Activated naive CD4-positive, alpha-beta T cell treated with anti-CD3 and anti-CD28 coated beads, Interleukin-2, amount 10 ng/mL, durations not matched to agents 7 days and 5 days (primary cell): ENCODE results near the gene DDR2.

Experiments
- CTCF ChIA-PET: fragments of 350-600 bp; sonication (Branson Sonifier 250); formaldehyde crosslinking; loops from one replicate; lab custom pipeline; 2021; ENCODE audit warnings: antibody characterized with exemption; lab: Charles Lee
- DNase-seq: peaks from one replicate; pipeline ENCODE4 v3.0.0-alpha.2; 2020
- H3K27ac Mint-ChIP-seq: one replicate; pipeline ENCODE4 v1.8.0; 2021; ENCODE audit warnings: mild to moderate bottlenecking, moderate library complexity, mixed read lengths
- H3K27me3 Mint-ChIP-seq: one replicate; pipeline ENCODE4 v1.8.0; 2021; ENCODE audit warnings: mild to moderate bottlenecking, mixed read lengths
- H3K36me3 Mint-ChIP-seq: one replicate; pipeline ENCODE4 v1.8.0; 2021; ENCODE audit warnings: mixed read lengths
- H3K4me1 Mint-ChIP-seq: one replicate; pipeline ENCODE4 v1.8.0; 2021; ENCODE audit warnings: mixed read lengths
- H3K4me3 Mint-ChIP-seq: one replicate; pipeline ENCODE4 v1.8.0; 2021; ENCODE audit warnings: mild to moderate bottlenecking, moderate library complexity, mixed read lengths
- H3K9me3 Mint-ChIP-seq: one replicate; pipeline ENCODE4 v1.8.0; 2021; ENCODE audit warnings: mixed read lengths

Gene DDR2

GRCh38 chr1:162641114-162641513 is 8.8 kb downstream of the DDR2 start:
- H3K27me3 Mint-ChIP-seq: no peaks in the 10 kb centered on the region
- no peak overlapping the region for H3K27ac Mint-ChIP-seq
- DNase-seq: no peak
- H3K36me3 Mint-ChIP-seq: no peaks in the 10 kb centered on the region
- H3K4me1 Mint-ChIP-seq: no peaks in the 10 kb centered on the region
- H3K4me3 Mint-ChIP-seq: no peak overlapping the region
- CTCF ChIA-PET: interaction anchor here (1.3 kb wide), 1 partner anchor 13 kb away, joined by 3 read pairs; no protein-coding TSS in a partner anchor
- no peaks in the 10 kb centered on the region for H3K9me3 Mint-ChIP-seq

- Mint-ChIP-seq H3K36me3 (no peaks in the 10 kb centered on the region), H3K4me3 (no peak overlapping the region), H3K27me3 (no peaks in the 10 kb centered on the region), H3K27ac (no peak overlapping the region), H3K4me1 (no peaks in the 10 kb centered on the region), H3K9me3 (no peaks in the 10 kb centered on the region)
- CTCF ChIA-PET: no interaction called here
- no peak for DNase-seq
These were observed 12.7 kb downstream of the DDR2 start for GRCh38 chr1:162644986-162645314.

- Mint-ChIP-seq H3K4me3 (no peak overlapping the region), H3K27ac (no peak overlapping the region), H3K36me3 (no peaks in the 10 kb centered on the region), H3K9me3 (no peaks in the 10 kb centered on the region), H3K27me3 (no peaks in the 10 kb centered on the region), H3K4me1 (no peaks in the 10 kb centered on the region)
- DNase-seq: no peak
- CTCF ChIA-PET: no interaction called here
These were observed 13.4 kb downstream of the DDR2 start for GRCh38 chr1:162645666-162646065.

- no peaks in the 10 kb centered on the region for H3K4me1 Mint-ChIP-seq
- CTCF ChIA-PET: no interaction called here
- H3K27ac Mint-ChIP-seq: no peak overlapping the region
- no peak overlapping the region for H3K4me3 Mint-ChIP-seq
- no peaks in the 10 kb centered on the region for H3K36me3 Mint-ChIP-seq
- no peaks in the 10 kb centered on the region for H3K9me3 Mint-ChIP-seq
- no peaks in the 10 kb centered on the region for H3K27me3 Mint-ChIP-seq
- DNase-seq: no peak
These were observed 17.3 kb downstream of the DDR2 start for GRCh38 chr1:162649583-162649982.

- H3K27ac Mint-ChIP-seq: no peak overlapping the region
- no peak for DNase-seq
- H3K9me3 Mint-ChIP-seq: no peaks in the 10 kb centered on the region
- CTCF ChIA-PET: no interaction called here
- H3K4me1 Mint-ChIP-seq: no peaks in the 10 kb centered on the region
- peaks cover 13% of the 10 kb centered on the region for H3K27me3 Mint-ChIP-seq
- no peaks in the 10 kb centered on the region for H3K36me3 Mint-ChIP-seq
- no peak overlapping the region for H3K4me3 Mint-ChIP-seq
These were observed 22.8 kb downstream of the DDR2 start for GRCh38 chr1:162654915-162655620.

- Mint-ChIP-seq H3K27ac (no peak overlapping the region), H3K4me1 (no peaks in the 10 kb centered on the region), H3K4me3 (no peak overlapping the region), H3K27me3 (peaks cover 14% of the 10 kb centered on the region), H3K9me3 (no peaks in the 10 kb centered on the region), H3K36me3 (no peaks in the 10 kb centered on the region)
- no peak for DNase-seq
- CTCF ChIA-PET: no interaction called here
These were observed 24.0 kb downstream of the DDR2 start for GRCh38 chr1:162656266-162656665.

- Mint-ChIP-seq H3K27ac (no peak overlapping the region), H3K36me3 (no peaks in the 10 kb centered on the region), H3K4me1 (no peaks in the 10 kb centered on the region), H3K27me3 (peaks cover 18% of the 10 kb centered on the region), H3K9me3 (no peaks in the 10 kb centered on the region), H3K4me3 (no peak overlapping the region)
- DNase-seq: no peak
- CTCF ChIA-PET: no interaction called here
These were observed 28.3 kb downstream of the DDR2 start for GRCh38 chr1:162660574-162660973.

GRCh38 chr1:162661336-162661735 is 29.1 kb downstream of the DDR2 start:
- DNase-seq: no peak

GRCh38 chr1:162662013-162662412 is 29.7 kb downstream of the DDR2 start:
- Mint-ChIP-seq H3K9me3 (no peaks in the 10 kb centered on the region), H3K4me3 (no peak overlapping the region), H3K4me1 (no peaks in the 10 kb centered on the region), H3K36me3 (no peaks in the 10 kb centered on the region), H3K27me3 (peaks cover 22% of the 10 kb centered on the region), H3K27ac (no peak overlapping the region)
- no peak for DNase-seq
- CTCF ChIA-PET: no interaction called here

More at GRCh38 chr1:162661336-162661735, 29.1 kb downstream of the DDR2 start:
- Mint-ChIP-seq H3K4me1 (no peaks in the 10 kb centered on the region), H3K9me3 (no peaks in the 10 kb centered on the region), H3K27me3 (peaks cover 22% of the 10 kb centered on the region), H3K27ac (no peak overlapping the region), H3K36me3 (no peaks in the 10 kb centered on the region), H3K4me3 (no peak overlapping the region)
- CTCF ChIA-PET: no interaction called here

GRCh38 chr1:162663086-162663485 is 30.8 kb downstream of the DDR2 start:
- Mint-ChIP-seq H3K27me3 (peaks cover 16% of the 10 kb centered on the region), H3K4me3 (no peak overlapping the region), H3K4me1 (no peaks in the 10 kb centered on the region), H3K27ac (no peak overlapping the region), H3K36me3 (no peaks in the 10 kb centered on the region), H3K9me3 (no peaks in the 10 kb centered on the region)
- no peak for DNase-seq
- CTCF ChIA-PET: interaction anchor here (0.9 kb wide), 1 partner anchor 10 kb away, joined by 4 read pairs; no protein-coding TSS in a partner anchor

GRCh38 chr1:162663589-162664106 is 31.4 kb downstream of the DDR2 start:
- H3K36me3 Mint-ChIP-seq: no peaks in the 10 kb centered on the region
- DNase-seq: no peak
- no peak overlapping the region for H3K4me3 Mint-ChIP-seq
- CTCF ChIA-PET: interaction anchor here (0.9 kb wide), 1 partner anchor 10 kb away, joined by 4 read pairs; no protein-coding TSS in a partner anchor
- peaks cover 16% of the 10 kb centered on the region for H3K27me3 Mint-ChIP-seq
- H3K4me1 Mint-ChIP-seq: no peaks in the 10 kb centered on the region
- H3K9me3 Mint-ChIP-seq: no peaks in the 10 kb centered on the region
- no peak overlapping the region for H3K27ac Mint-ChIP-seq

- H3K27ac Mint-ChIP-seq: no peak overlapping the region
- no peaks in the 10 kb centered on the region for H3K4me1 Mint-ChIP-seq
- CTCF ChIA-PET: no interaction called here
- H3K36me3 Mint-ChIP-seq: no peaks in the 10 kb centered on the region
- no peak for DNase-seq
- H3K9me3 Mint-ChIP-seq: no peaks in the 10 kb centered on the region
- H3K4me3 Mint-ChIP-seq: no peak overlapping the region
- peaks cover 12% of the 10 kb centered on the region for H3K27me3 Mint-ChIP-seq
These were observed 33.9 kb downstream of the DDR2 start for GRCh38 chr1:162666006-162666645.

- Mint-ChIP-seq H3K27ac (no peak overlapping the region), H3K9me3 (no peaks in the 10 kb centered on the region), H3K4me1 (no peaks in the 10 kb centered on the region), H3K36me3 (no peaks in the 10 kb centered on the region), H3K27me3 (peaks cover 8% of the 10 kb centered on the region), H3K4me3 (no peak overlapping the region)
- CTCF ChIA-PET: no interaction called here
- DNase-seq: no peak
These were observed 35.3 kb downstream of the DDR2 start for GRCh38 chr1:162667381-162668080.

- Mint-ChIP-seq H3K27ac (no peak overlapping the region), H3K4me3 (no peak overlapping the region), H3K27me3 (peaks cover 4% of the 10 kb centered on the region), H3K9me3 (no peaks in the 10 kb centered on the region), H3K36me3 (no peaks in the 10 kb centered on the region), H3K4me1 (no peaks in the 10 kb centered on the region)
- CTCF ChIA-PET: no interaction called here
- DNase-seq: no peak
These were observed 38.8 kb downstream of the DDR2 start for GRCh38 chr1:162670928-162671663.
